ENCODE measurements around the gene ADARB1.

The ADARB1 gene

DNA sequence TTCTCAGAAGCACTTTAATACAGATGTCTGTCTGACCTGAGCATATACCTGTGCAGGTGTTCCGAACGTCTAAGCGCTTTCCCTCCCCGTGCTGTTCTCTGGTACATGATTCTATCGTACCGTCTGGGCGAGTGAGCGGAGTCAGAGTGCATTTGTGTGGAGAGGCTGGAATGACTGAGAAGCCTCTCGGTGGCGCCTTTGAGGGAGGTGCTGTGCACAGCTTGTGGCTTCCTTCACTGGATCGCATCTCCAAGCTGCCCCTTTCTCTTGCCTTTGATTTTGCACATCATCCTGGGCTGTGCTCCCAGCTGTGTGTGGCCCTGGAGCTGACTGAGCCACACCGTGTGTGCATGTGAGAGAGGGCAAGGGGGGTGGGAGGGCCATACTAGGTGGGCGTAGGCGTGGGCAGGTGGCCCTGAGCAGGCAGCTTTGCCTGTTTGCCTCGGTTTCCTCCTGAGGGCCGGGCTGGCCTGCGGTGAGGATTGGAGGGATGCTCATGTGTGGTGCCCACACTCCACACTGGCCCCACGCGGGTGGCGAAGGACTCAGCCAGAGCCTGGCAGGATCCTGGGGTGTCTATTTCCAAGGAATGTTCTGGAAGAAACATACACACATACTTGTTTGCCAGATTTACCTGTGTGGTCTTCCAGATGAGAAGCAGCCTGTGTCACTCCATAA is 105.3 kb downstream of the ADARB1 start:
- no peak for DNase-seq

DNA sequence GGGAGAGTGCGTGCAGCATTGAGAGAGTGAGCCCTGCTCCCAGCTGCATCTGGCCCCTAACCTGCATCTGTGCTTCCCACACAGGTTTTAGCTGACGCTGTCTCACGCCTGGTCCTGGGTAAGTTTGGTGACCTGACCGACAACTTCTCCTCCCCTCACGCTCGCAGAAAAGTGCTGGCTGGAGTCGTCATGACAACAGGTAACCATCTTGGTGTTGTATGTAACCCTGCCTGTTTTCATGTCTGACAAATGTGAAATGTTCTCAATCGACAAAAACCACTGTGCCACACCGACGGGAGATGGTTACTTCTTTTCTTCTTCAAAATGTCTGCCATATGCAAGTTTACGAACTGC is 105.8 kb downstream of the ADARB1 start:
- no peak for DNase-seq

DNA sequence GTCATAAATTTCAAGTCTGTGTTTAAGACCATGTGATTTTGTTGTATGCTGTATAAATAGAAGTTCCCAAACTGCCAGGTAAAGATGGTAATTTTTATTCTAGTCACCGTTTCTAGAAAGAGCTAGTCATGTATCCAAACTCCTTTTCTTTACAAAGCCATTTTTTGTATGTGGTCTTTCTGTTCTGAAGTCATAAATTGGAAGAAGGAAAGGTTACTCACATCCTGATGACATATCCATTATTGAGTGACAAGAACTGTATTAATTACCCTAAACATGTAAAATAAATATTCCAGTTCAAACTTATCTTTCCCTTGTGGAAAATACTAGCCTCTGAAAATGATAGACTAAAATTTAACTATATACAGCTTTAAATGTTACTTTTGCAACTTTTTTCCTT is 108.6 kb downstream of the ADARB1 start:
- DNase-seq, result no peak

DNA sequence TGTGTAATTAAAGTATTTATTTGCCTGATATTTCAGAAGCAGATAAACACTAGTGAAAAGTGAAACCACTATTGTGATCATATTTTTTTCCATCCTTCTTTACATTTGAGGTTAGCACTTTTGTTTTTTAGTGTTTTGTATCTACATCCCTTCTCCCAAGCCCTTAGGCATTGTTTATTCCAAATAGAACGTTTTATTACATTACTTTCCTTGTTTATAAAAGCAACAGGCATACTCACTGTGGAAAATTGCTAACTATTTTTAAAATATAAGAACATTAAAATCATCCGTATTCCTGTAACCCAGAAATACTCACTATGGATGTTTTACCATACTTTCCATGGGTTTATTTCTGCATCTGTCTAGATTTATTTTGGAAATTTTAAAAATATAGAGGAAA is 109.5 kb downstream of the ADARB1 start:
- no peak for DNase-seq

DNA sequence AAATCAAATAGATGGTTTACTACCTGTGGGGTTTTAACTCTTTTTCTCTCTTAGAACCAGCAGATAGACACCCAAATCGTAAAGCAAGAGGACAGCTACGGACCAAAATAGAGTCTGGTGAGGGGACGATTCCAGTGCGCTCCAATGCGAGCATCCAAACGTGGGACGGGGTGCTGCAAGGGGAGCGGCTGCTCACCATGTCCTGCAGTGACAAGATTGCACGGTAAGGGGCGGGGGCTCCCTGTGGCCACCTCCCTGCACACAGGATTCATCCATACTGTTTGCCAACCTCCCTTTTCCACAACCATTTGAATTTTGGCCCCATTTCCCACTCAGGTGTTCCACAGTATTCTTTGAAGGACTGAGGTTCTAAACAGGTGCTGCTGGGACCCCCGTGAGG is 110.5 kb downstream of the ADARB1 start:
- no peak for DNase-seq

DNA sequence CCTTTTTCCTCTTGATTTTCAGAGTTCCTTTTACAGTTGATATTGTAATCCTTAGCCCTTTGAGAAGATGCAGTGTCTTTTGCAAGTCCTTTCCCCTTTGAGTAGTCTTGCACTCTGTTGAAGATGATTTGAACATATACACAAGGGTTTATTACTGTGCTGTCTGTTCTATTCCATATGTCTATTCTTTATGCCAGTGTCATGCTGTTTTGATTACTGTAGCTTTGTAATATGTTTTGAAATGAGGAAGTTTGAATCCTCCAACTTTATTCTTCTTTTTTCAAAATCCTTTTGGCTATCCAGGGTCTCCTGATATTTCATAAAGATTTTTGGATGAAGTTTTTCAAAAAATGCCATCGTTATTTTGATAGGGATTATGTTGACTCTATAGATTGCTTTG is 112.3 kb downstream of the ADARB1 start:
- DNase-seq, result no peak

DNA sequence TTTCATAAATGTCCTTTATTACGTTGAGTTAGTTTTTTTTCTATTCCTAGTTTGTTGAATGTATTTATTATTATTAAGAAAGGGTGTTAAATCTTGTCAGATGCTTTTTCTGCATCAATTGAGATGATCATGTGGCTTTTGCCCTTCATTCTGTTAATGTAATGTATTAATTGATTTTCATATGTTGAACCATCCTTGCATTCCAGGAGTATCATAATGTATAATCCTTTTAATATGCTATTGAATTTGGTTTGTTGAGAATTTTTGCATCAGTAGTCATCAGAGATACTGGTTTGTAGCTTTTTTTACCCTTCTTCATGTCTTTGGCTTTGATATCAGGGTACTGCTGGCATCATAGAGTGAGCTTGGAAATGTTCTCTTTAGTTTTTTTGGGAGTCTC is 113.3 kb downstream of the ADARB1 start:
- DNase-seq, result no peak

DNA sequence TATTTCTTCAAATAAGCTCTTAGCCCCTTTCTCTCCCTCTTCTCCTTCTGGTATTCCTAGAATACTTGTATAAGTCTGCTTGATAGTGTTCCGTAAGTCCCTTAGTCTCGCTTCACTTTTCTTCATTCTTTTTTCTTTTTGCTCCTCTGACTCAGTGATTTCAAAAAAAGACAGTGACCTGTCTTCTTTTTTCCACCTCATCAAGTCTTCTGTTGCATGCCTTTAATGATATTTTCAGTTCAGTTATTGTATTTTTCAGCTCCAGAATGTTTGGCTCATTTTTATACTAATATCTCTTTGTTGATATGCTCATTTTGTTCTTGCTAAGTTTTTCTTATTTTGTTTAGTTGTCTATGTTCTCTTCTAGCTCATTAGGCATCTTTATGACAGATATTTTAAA is 115.6 kb downstream of the ADARB1 start:
- no peak for DNase-seq

DNA sequence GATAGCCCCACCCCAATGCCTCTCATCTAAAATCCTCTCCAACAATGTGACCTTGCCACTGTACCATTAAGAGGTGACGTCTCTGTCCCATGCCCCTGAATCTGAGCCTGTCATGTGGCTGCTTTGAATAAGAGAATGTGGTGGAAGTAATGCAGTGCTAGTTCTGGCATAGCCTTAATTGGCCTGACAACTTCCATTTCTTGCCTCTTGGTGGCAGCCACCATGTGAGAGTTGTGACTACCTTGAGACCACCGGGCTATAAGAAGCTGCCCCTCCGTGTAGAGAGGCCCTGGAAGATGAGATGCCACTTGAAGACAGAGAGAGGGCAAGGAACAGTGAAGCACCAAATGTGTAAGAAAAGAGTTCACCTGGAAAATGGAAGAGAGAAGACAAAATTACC is 118.0 kb downstream of the ADARB1 start:
- no peak for DNase-seq

DNA sequence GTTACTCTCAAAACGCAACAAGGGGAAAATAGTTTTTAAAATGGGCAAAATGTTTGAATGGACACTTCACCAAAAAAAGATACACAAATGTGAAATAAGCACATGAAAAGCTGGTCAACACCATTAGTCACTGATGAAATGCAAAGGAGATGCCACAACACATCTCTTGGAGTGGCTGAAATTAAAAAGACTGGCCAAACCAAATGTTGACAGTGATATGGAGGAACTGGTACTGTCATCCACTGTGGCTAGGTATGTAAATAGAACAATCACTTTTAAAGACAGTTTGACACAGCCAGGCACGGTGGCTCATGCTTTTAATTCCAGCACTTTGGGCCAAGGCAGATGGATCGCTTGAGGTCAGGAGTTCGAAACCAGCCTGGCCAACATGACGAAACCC is 122.2 kb downstream of the ADARB1 start:
- DNase-seq, result no peak

DNA sequence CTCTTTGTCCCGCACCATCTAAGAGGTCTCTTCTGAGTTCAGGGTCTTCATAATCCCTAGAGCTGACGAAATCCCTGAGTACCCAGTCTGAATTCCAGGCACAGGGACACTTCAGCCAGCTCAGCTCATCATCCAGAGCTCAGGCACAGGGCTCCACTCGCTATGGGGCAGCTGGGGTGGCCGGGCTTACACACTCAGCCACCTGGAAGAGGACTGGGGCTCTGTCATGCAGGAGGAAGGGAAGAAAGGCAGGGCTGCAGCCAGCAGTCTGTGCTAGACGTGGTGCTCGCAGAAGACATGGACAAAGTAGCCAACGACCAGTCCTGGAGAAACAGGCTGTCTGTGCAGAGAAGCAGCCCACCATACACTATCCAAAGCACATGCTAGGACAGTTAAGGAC is 124.8 kb downstream of the ADARB1 start:
- DNase-seq, result no peak

DNA sequence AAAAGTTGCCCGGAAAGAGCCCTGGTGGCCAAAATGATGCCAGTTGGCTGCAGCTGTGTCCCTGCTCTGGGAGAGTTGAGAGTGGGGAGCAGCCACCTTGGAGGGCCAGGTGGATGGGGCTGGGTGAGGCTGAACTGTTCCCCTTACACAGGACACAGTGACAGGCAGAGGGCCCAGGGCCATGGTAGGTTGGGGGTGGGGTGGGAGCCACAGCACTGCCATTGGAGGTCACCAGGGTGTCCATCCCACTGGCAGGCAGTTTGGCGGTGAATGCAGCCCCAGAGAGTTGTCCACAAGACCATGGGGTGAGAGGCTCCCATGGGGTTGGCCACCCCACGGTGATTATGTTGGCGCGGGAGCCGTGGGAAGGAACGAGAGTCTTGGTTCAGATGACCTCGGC is 125.7 kb downstream of the ADARB1 start:
- DNase-seq, result no peak

DNA sequence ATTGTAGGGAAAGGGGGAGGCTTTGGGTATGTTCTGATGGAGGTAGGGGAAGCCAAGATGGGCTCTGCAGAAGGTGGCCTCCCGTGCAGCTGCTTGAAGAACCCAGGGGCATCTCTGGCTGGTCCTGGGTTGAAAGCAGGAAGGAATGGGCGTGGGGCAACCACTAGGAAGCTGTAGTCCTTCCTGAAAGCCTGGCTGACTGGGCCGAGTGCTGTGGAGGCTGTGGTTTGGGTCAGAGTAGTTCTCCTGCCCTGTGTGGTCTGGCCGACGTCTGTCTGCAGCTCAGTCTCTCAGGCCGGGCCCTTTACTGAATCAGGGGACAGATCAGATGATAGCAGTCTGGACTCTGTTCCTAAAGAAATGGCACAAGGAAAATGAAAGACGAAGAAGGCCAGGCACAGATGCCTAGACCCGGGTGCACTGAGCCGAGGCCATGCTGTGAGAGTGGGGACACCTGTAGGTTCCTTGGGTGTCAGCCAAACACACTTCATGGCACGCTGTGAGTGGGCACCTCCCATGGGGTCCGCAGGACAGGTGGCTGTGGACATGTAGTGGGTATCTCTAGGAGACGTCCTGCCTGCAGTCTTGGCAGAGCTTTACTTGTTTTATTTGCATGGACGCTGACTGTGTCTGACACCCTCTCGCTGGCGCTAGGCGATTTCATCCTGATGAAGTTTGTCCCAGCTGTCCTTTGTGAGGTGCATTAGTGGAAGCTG is 126.4 kb downstream of the ADARB1 start:
- no peak for DNase-seq

DNA sequence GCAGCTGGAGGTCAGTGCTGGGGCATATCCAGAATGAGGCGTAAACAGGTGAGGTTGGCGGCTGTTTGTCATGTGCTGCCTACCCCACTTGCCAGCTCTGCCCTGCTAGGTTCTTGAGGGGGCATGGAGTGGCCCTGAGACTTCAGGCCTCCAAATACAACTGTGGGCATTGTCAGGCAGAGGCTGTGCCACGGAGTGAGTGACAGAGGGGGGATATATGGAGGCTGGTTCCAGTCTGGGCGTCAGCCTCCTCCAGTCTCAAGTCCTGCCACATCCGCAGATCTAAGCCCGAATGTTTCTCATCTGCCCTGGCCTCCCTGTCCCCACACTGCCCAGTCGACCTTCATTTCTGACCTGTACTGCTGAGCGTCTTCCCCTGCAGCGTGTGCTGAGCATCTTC is 128.0 kb downstream of the ADARB1 start:
- no peak for DNase-seq

DNA sequence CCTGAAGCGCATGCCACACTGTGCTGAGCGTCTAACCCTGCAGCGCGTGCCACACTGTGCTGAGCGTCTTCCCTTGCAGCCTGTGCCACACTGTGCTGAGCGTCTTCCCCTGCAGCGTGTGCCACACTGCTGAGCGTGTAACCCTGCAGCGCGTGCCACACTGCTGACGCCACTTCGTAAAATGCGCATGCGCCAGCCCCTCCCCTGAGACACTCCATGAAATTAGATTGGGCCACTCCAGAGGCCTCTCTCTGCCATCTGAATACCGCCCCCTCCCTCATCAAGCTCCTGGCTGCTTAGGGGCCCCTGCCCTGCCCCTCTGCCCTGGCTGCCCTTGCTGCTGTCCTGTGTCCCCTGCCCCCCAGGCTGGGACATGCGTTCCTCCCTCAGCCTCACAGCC is 128.5 kb downstream of the ADARB1 start:
- no peak for DNase-seq

DNA sequence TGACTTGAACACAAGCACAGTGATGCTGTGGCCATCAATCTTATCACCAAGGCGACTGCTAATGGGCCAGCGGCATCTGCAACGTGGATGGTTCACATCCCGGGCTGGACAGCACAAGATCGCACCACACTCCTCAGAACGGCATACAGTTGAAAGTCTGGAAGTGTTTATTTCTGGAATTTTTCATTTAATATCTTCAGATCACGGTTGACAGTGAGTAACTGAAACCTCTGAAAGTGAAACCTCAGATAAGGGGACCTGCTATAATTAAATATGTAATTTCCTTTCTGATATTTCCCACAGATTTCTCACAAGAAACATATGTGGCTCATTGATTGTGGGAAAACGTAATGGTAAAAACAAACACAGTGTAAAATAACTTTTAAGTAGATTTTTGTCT is 129.6 kb downstream of the ADARB1 start:
- DNase-seq, result no peak

DNA sequence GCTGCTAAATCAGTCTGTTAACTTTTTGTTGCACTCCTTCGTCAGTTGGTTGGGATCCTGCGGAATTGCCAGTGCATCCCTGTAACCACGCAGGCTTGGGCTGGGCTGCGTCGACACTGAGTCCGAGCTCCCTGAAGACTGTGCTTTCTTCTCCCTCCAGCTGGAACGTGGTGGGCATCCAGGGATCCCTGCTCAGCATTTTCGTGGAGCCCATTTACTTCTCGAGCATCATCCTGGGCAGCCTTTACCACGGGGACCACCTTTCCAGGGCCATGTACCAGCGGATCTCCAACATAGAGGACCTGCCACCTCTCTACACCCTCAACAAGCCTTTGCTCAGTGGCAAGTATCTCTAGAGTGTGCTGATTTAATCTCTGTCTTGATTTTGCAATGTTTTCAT is 130.0 kb downstream of the ADARB1 start:
- no peak for DNase-seq

DNA sequence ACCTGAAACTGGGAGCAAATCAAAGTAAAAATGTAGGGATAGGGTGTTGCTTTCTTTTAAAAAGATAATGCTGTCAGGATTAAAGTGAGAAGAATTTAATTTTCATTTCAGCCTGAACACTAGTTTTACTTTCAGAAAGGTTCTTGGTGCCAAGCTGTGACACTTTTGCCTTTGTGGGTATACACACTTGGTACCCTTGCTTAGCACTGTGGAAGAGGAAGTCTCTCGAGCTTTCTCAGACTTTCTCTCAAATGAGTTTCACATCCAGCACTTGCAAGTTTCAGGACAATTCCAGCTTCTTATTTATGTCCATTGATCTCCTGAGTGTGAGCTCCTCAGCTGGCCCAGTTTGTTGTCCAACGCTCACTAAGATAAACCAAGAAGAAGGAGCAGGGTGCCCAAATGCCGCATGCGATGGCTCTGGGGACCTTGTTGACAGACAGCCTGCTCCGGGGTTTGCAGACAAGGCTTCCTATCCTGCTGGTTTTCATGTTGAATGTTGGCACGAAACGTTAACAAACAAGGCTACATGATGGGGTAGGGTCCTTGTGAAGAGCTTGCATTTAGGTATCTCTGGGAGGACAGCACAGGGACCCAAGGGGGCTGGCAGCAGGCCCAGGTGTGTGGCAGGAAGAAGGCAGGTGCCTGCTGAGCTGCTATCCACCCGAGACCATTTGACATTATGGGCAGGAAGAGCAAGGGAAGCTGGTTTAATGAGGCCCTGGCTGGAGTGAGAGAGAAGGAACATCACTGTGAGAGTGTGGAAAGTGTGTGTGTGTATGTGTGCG is 133.7 kb downstream of the ADARB1 start:
- DNase-seq, result no peak

DNA sequence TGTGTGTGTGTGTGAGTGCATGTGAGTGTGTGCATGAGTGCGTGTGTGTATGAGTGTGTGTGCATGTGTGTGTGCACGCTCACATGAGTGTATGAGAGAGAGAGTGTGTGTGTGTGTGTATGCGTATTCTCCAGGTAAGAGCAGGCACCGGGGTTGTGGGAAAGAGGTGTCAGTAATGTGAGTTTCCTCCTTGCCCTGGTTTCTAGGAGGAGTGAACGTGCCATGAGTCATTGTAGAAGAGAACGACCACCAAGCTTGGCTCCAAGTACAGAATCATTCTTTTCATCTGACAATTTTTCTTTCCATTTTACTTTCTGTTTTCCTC is 134.2 kb downstream of the ADARB1 start:
- DNase-seq, result no peak

DNA sequence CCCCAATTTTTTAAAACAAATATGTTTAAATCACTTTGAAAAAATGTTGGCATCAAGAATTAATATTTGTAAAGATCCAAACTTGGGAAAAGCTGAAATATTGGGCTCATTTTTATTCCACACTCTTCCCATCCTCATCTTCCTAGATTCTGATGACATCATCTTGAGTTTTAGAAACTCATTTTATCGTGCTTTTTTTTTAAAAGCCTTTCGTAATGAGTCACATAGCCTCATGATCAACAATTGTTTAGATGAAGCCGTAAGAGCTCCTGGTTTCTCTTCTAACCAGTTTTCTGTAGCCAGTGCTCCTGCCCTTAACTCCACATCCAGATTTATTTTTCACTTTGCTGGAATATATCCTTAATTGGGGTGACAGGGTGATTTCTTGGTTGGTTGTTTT is 134.7 kb downstream of the ADARB1 start:
- DNase-seq, result no peak

DNA sequence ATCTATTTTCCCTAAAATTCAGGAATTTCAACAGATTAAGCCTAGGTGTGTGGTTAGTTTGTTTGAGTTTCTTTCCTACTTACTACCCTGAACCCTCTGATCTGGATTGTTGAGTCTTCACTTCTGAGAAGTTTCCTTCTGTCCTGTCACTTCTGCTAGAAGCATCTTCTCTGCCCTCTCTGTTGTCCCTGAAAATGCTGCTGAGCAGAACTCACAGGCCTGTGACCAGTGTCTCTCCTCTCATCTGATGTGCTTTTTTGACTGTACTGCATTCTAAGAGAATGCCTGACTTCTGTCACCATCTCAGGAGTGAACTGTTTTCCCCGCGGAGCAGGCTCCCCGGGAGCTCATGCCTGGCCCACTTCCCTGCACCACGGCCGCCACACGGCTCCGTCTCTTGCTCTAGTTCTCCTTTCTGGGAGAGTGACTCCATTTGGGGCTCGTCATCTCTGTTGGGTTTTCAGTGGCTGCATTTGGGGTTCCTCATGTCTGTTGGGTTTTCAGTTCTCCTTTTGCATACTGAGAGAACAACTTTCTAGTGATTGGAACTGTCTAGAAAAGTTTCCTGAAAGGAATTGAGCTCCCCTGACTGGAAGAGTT is 135.4 kb downstream of the ADARB1 start:
- DNase-seq, result peak in 1 of 2 donors; percentile 24

DNA sequence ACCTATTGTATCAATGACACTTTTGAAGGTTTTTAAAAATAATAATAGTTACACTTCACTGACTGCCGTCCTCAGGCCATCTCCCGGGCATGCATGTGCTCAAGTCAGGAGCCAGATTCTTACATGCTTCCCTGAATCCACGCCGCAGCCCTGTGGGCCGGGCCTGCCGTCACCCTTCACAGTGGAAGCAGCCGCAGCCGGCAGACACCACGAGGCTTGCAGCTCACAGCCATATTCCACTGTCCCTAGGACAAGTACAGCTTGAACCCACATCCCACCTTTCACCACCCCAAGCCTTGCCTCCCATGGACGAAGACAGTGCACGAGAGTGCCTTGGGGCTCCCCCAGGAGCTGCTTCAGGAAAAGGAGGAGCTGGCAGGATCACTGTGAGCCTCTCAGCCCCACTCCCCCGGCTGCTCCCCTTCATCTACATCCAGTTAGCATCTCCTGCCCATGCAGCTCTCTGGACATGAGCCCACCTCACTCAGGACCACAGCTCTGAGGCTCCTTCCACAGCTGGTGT is 136.1 kb downstream of the ADARB1 start:
- no peak for DNase-seq

DNA sequence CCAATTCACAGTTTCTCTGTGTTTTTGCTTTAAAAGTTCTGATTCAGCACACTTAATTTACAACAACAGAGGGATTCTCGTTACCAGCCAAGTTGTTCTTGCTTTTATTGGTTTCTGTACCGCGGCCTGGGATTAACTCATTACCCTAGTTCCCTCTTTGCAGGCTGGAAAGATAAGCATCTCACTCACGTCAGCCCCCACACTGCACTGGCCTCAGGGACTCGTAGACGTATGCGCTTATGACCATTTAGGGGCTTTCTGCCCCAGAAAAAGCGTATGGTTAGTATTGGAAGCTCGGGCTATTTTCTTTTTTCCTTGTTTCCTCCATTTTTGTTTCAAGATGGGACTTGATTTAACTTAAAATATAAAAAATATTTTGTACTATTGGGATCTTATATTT is 137.3 kb downstream of the ADARB1 start:
- DNase-seq, result no peak

DNA sequence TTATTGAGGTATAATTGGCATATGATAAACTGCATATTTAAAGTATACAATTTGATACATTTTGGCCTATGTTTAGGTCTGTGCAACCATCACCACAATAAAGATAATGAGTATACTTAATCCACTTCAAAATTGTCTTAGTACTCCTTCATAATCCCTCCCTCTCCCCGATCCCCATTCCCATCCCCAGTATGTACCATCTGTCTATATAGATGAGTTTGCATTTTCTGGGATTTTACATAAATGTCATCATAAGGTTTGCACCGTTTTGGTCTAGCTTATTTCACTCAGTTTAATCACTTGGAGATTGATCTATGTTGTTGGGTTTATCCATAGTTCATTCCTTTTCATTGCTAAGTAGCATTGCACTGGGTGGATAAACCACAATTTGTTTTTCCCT is 139.0 kb downstream of the ADARB1 start:
- no peak for DNase-seq
